Activated CD4-positive, alpha-beta T cell treated with anti-CD3 and anti-CD28 coated beads, Interleukin-10, Interleukin-2, amounts not matched to agents 100 ng/mL and 50 ng/mL, durations not matched to agents 16 hours and 8 hours (primary cell): ENCODE data around the gene ST3GAL5.
A peak's percentile ranks its signal among the peaks of the same experiment; 100 is the strongest.
"Not testable (repeated sequence)": the region's sequence is repeated elsewhere in the genome, so short reads cannot be mapped to it uniquely, and the experiment has no call there.

ENCODE experiments used
- DNase-seq: peaks from one replicate; pipeline ENCODE4 v3.0.0-alpha.2; 2020

The ST3GAL5 gene

GRCh38 chr2:85893428-85894258 lies 4.9 kb upstream of the ST3GAL5 start:
- no peak for DNase-seq

DNA sequence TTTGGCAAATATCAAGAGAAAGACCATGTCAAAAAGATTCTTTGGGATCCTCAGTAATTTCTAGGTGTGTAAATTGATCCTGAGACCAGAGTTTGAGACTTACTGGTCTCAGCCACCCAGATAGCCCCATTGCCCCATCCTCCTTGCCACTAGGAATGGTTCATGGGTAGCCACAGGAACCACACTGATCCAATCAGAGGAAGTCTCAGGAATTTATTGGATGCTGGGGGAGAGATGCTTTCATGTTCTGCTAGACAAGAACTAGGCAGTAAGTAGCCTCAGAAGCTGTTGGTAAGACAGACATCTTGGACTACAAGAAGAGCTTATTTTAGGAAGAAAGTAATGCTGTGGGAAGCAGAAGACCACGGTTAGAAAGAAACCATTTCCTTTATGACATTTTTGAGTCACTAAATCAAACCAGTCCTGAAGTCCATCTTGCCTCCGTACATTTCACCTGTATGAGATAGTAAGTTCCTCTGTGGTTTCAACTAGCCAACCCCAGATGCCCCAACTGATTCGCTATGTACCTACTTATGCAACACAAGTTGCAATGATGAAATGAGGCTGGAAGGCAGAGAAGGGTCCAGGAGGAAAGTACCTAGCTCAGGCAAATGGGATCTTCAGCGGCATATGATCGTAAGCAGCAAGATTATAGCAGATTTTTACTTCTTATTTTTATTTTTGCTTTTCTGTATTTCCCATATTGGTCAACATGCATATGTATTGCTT lies 3.6 kb upstream of the ST3GAL5 start:
- DNase-seq = no peak

DNA sequence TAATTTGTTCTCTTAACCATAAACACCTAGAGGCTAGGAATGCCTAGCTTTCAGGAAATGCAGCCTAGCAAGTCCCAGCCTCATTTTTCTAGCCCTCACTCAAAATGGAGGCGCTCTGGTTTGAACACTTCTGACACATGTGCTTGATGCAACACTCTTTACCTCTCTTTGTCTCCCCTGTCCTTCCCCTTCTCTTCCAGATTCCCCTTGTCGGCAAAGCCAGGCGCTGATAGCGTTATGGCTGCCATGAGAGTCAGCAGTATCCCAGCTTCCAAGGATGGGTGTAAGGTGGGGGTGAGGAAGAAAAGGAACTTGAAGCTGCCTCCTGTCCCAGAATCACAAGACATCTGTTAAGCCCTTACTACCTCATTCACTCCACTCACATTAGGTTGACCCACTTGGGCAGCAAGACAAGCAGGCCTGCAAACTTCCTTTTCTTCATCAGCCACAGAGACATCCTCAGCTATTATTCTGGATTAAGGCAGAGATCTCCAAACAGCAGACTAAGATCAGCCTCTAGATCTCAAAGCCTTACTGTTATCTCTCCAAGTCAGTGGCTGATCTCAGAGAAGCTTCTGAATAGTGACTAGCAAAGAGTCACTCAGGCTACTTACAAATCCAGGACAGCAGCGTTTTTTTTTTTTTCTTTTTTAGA lies 1.9 kb upstream of the ST3GAL5 start:
- DNase-seq = no peak

DNA sequence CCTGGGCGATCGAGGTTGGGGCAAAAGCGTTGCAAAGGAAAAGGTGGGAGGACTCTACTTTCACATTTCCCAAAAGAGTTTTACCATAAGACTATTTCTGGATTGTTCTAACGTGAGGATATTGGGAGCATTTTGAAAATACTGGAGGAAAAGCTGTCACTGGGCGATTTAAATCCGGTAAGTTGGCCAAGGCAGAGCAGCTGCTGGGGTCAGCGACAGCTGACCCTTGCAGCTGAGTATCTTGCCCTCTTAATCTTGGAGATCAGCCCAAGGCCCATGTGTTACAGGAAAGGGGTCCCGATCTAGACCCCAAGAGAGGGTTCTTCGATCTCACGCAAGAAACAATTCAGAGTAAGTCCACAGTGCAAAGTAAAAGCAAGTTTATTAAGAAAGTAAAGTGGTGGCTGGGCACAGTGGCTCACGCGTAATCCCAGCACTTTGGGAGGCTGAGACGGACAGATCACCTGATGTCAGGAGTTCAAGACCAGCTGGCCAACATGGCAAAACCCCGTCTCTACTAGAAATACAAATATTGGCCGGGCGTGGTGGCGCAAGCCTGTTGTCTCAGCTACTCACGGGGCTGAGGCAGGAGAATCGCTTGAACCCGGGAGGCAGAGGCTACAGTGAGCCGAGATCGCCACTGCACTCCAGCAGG lies 964 bp upstream of the ST3GAL5 start:
- DNase-seq = no peak

GRCh38 chr2:85888020-85888683 lies 638 bp downstream of the ST3GAL5 start:
- peak; percentile 25 for DNase-seq

GRCh38 chr2:85887566-85888019 lies 1.2 kb downstream of the ST3GAL5 start:
- peak; percentile 60 for DNase-seq

- DNase-seq = no peak
Observed at GRCh38 chr2:85886590-85886989, 2.2 kb downstream of the ST3GAL5 start.

GRCh38 chr2:85886141-85886540 lies 2.6 kb downstream of the ST3GAL5 start:
- no peak for DNase-seq

- not testable (repeated sequence) for DNase-seq
Observed at GRCh38 chr2:85881781-85882180, 7.0 kb downstream of the ST3GAL5 start.

- not testable (repeated sequence) for DNase-seq
Observed at GRCh38 chr2:85880716-85881328, 8.0 kb downstream of the ST3GAL5 start.

DNA sequence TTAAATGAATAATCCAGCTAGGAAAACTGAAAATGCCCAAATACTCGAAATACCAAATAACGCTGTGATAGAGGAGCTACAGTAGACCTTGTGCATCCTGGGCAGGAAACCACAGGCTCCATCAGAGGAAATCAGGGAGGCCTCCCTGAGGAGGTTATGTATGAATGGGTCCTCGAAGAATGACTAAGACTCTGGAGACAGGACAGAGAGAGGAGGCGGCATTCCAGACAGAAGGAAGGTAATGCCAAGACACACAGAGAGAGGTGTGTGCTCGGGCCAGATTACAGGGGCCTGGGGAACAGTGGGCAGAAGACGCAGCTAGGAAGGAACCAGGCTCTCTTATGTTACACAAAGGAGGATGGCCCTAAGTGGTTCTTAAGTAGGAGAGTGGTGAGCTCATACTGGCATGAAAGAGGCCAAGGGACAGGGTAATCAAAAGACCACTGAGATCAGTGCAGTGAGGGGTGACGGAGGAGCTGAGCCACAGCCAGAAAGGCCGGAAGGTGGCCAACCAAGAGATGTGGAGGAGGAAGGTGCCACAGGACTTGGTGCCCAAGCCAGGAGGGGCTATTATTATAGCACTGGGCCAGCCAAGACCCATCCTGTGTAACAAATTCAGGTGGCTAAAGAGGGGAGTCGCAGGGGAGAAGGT lies 9.9 kb downstream of the ST3GAL5 start:
- no peak for DNase-seq

GRCh38 chr2:85875350-85876050 lies 13.3 kb downstream of the ST3GAL5 start:
- DNase-seq = no peak

DNA sequence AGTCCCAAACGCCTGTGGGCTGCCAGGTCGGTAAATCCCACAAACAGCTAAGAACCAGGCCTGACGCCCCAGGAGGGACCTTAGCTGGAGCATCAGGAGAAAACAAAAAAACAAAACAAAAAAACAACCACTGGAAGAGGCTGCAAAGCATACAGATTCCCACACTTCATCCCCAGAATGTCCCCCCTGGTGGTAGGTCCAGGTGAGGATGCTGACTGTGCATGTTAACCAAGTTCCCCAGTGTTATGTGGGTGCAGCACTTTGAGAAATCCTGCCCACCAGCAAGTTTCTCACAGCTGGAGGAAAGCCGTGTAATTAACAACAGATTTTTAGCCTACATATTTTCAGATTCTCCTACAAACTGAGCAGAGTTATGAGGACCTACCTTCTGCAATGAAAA lies 15.1 kb downstream of the ST3GAL5 start:
- no peak for DNase-seq

DNA sequence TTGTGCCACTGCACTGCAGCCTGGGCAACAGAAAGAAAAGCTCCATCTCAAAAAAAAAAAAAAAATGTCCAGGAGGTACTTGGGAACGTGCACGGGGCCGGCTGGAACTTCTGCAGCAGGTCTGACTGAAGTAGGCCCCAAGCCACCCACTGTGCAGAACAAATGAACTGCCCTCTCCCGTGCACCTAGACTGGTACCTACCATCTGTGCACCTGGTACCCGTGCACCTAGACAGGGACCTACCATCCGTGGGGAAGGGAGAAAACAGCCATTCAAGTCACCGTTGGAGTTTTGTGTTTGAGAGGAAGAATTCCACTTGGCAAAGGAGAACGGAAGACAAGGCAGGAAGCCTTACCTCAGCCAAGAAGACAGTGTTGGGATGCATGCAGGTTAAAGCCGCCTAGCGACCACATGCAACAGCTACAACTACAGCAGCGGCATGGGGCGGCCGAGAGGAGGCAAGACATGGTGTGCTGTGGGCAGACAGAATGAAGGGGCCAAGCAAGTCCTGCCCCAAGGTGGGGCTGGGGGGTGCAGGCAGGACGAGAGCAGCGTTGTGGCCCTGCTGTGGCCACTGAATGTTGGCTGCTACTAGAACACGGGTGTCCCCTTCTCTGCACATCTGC lies 16.1 kb downstream of the ST3GAL5 start:
- no peak for DNase-seq

DNA sequence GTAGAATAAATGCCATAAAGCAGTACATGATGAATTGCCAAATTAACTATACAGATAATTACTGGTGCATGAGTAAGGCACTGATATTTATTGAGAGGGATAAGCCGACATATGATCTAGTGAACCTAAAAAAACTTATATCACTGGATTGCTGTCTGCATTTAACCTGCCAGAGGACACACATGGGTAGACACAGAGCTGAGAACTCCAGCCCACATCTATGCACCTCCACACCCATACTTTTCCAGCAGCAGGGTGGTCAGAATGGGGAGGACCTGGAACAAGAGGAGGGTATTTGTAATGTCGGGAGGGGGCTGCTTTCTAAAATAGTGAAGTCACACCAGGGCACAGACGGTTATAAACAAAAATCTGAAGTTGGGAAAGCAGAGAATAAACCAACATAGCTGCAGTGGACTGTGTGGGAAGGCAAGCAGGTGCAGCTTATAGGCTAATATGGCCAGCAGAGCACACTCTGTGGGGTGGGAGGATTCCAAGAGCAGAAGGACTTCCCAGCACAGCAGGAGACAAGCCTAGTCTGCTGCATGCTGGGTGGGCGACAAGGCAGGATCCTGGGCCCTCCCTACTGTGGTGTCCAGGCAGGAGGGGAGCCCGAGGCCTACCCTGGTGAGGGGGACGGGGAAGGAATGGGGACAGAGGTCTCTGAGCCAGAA lies 17.2 kb downstream of the ST3GAL5 start:
- DNase-seq = no peak

DNA sequence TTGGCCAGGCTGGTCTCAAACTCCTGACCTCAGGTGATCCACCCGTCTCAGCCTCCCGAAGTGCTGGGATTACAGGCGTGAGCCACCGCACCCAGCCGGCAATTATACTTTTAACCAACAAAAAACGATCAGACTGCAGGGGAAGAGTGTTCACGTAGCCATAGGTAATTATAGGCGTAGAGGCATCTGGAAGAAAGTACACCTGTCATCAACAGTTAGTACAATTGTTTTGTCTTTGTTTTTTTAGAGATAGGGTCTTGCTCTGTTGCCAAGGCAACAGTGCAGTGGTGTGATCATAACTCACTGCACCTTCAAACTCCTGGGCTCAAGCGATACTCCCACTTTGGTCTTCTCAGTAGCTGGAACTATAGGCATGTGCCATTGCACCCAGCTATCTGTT lies 20.0 kb downstream of the ST3GAL5 start:
- no peak for DNase-seq

DNA sequence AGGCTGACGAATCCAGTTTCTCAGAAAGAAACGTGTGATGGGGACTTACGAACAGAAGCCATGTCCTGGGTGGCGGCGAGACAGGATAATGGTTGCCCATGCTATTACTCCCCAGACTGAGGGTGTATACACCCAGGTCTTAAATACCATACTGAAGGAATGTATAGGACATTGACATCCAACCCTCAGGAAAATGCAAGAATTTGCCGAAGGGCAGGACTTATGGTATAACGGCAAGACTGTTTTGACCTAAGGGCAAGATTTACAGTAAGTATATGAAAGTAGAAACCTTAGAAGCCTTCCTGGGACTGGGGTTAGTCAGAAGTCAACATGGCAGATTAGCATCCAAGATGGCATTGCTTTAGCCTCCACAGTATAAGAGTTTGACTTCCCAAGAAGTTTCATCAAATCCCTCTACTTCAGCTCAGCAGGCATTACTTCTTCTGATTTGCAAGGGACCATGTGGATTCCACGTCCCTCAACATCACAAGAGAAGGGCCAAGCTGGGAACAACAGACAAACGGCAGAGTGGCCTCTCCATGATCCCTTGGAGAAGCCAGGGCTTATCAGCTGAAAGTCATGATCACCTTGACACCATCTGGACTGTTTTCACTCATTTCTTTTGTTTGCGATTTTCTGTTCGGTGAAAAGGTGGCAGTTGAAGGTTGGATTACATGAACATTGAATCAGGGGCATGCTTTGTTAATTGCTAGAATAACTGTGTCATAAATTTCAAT lies 21.1 kb downstream of the ST3GAL5 start:
- DNase-seq = no peak

DNA sequence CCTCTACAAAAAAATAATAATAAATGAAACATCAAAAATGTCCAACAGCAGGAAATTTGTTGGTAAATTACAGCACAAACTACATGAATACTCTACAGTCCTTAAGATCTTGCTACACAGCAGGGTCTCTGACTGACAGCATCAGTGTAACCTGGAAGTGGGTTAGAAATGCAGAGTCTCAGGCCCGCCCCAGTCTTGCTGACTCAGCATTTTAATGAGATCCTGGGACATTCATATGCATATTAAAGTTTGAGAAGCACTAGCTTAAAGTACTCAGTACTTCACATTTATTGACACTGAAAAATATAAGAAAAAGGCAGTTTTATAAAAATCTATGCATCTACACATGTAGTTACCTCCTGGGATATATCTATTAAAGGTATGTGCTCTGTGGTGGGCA lies 21.7 kb downstream of the ST3GAL5 start:
- DNase-seq = no peak

DNA sequence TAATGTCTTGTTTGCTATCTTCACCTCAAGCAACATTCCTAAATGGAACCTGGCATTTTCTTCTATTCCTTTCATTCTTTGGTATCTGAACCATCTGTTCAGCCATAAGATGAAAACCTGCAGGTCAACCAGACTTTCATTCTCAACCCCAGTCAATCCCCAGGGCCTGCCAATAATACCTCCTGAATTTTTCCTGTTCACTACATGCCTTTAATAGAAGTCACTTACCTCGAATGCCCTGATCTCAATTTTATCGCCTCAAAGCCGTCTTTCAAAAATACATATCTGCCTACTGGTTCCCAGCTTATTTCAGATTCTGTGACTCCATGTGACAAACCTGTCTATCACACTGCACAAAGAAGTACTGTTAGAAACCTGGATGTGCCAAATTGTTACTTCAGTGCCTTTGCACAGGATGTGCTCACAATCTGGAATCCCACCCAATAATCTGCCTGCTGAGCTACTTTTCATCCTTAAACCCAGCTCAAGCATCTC lies 22.6 kb downstream of the ST3GAL5 start:
- no peak for DNase-seq
